K562 (cell line): Measurements from ENCODE around the gene PIK3CG. TPM values are rescaled to one million over a fixed set of nuclear protein-coding genes. Genes with fewer than 3 reads are reported as not detected.

ENCODE experiments used
- ATF7 ChIP-seq: fragments of 450-650 bp; IDR thresholded peaks from 2 replicates; pipeline ENCODE4 v1.7.1; 2014; ENCODE audit warnings: mild to moderate bottlenecking, moderate library complexity
- BHLHE40 ChIP-seq: IDR thresholded peaks from 2 replicates; pipeline ENCODE4 v1.6.1; 2011; ENCODE audit warnings: low read length, improper control_type of control experiment
- ERF ChIP-seq: fragments of 450-650 bp; formaldehyde crosslinking; IDR thresholded peaks from 2 replicates; pipeline ENCODE4 v1.4.0; 2020; ENCODE audit warnings: mild to moderate bottlenecking, mixed read lengths
- GABPA ChIP-seq: fragments of 200-800 bp; sonication (Bioruptor generic); conservative IDR thresholded peaks from 2 replicates; pipeline ENCODE4 v1.6.1; 2016; ENCODE audit warnings: low read depth, missing genetic modification characterization, missing compliant biosample characterization
- HMG20A ChIP-seq: fragments of 450-650 bp; formaldehyde crosslinking; conservative IDR thresholded peaks from 2 replicates; pipeline ENCODE4 v1.4.0; 2020; ENCODE audit warnings: mild to moderate bottlenecking, mixed read lengths
- LEF1 ChIP-seq: fragments of 450-650 bp; IDR thresholded peaks from 2 replicates; pipeline ENCODE4 v1.6.1; 2016; ENCODE audit warnings: mild to moderate bottlenecking
- NFE2L1 ChIP-seq: fragments of 450-650 bp; IDR thresholded peaks from 2 replicates; pipeline ENCODE4 v1.6.1; 2016; ENCODE audit warnings: missing genetic modification characterization, low read depth, mild to moderate bottlenecking, missing compliant biosample characterization, moderate library complexity, borderline replicate concordance
- TAF1 ChIP-seq: IDR thresholded peaks from 2 replicates; pipeline ENCODE4 v1.6.1; 2011; ENCODE audit warnings: mild to moderate bottlenecking, low read length, moderate library complexity; ENCODE audit not compliant: insufficient read depth, control insufficient read depth, severe bottlenecking; ENCODE audit errors: extremely low read depth
- ZBTB7A ChIP-seq: IDR thresholded peaks from 2 replicates; pipeline ENCODE4 v1.6.1; 2011; ENCODE audit warnings: low read depth, mild to moderate bottlenecking, low read length, moderate library complexity, borderline replicate concordance; ENCODE audit not compliant: control insufficient read depth
- ZNF212 ChIP-seq: fragments of 450-650 bp; formaldehyde crosslinking; IDR thresholded peaks from 2 replicates; pipeline ENCODE4 v1.4.0; 2020; ENCODE audit warnings: mild to moderate bottlenecking
- ZNF398 ChIP-seq: fragments of 250-450 bp; sonication (Bioruptor Pico); IDR thresholded peaks from 2 replicates; pipeline ENCODE4 v1.8.0; 2021; ENCODE audit warnings: moderate library complexity, mild to moderate bottlenecking, inconsistent platforms
- ZNF431 ChIP-seq: sonication (generic); formaldehyde crosslinking; IDR thresholded peaks from 2 replicates; pipeline ENCODE4 v1.8.0; 2022; ENCODE audit warnings: mild to moderate bottlenecking, missing genetic modification reagents
- ZNF668 ChIP-seq: fragments of 250-450 bp; sonication (Bioruptor Pico); IDR thresholded peaks from 2 replicates; pipeline ENCODE4 v1.8.0; 2022; ENCODE audit warnings: mild to moderate bottlenecking, inconsistent platforms
- ZSCAN32 ChIP-seq: fragments of 450-650 bp; formaldehyde crosslinking; IDR thresholded peaks from 2 replicates; pipeline ENCODE4 v1.4.0; 2020; ENCODE audit warnings: mild to moderate bottlenecking, moderate library complexity
- polyA plus RNA-seq, 8 experiments: library from polyadenylated mRNA; depleted of rRNA in 4 of 8; stranded (reverse) in 5 of 8; unstranded in 3 of 8; fragments of >200 nt; fragmentation: Nextera tagmentation in 2 of 8; fragmentation: Illumina TruSeq in 1 of 8; extraction: Ambion mirVana in 2 of 8; extraction: Trizol in 1 of 8; gene quantifications; 2 replicates each; pipeline versions ENCODE4 v1.2.1 to v1.2.3, GENCODE V29; 2011 to 2014; ENCODE audit warnings: inconsistent platforms in 1 of 8, missing spikeins in 1 of 8
- total RNA-seq, 7 experiments: library from RNA; depleted of rRNA in 6 of 7; stranded (reverse); fragments of >200 nt in 6 of 7; fragmentation: Illumina TruSeq in 2 of 7; extraction: Trizol in 2 of 7; gene quantifications; 2 replicates each; pipeline versions ENCODE4 v1.2.1 to v1.2.3, GENCODE V29; 2011 to 2021; ENCODE audit warnings: low replicate concordance in 1 of 7
- TF ChIP-seq, protein P1 (sequence below): fragments of 450-650 bp; IDR thresholded peaks from 2 replicates; pipeline ENCODE4 v1.6.1; 2018; ENCODE audit not compliant: partially characterized antibody
- TF ChIP-seq, protein P2 (sequence below): fragments of 250-450 bp; sonication (Bioruptor Pico); IDR thresholded peaks from 2 replicates; pipeline ENCODE4 v1.4.0; 2020; ENCODE audit warnings: mild to moderate bottlenecking, moderate library complexity, borderline replicate concordance
- TF ChIP-seq, protein P3 (sequence below), 2 experiments: IDR thresholded peaks; 2 replicates each; pipeline ENCODE4 v1.6.1; 2011; ENCODE audit warnings: borderline replicate concordance in 1 of 2, control low read depth in 1 of 2, low read depth in 1 of 2, low read length in 1 of 2, mild to moderate bottlenecking in 1 of 2, mixed read lengths in 1 of 2, moderate library complexity in 1 of 2; ENCODE audit not compliant: insufficient read depth in 1 of 2, insufficient read length in 1 of 2, poor library complexity in 1 of 2, severe bottlenecking in 1 of 2; ENCODE audit errors: extremely low read depth in 1 of 2

The PIK3CG gene
- total and polyA plus RNA-seq, 9 of the 15 experiments (the other 6 are each of a cell fraction or from before 2014, with no cell fraction given) = 5.3 to 42.5 (median 29.0) TPM

GRCh38 chr7:106862317-106863089 lies 2.6 kb upstream of the PIK3CG start (continued):
- no peak for TF ChIP-seq ZNF398
- TF ChIP-seq, protein P1, sequence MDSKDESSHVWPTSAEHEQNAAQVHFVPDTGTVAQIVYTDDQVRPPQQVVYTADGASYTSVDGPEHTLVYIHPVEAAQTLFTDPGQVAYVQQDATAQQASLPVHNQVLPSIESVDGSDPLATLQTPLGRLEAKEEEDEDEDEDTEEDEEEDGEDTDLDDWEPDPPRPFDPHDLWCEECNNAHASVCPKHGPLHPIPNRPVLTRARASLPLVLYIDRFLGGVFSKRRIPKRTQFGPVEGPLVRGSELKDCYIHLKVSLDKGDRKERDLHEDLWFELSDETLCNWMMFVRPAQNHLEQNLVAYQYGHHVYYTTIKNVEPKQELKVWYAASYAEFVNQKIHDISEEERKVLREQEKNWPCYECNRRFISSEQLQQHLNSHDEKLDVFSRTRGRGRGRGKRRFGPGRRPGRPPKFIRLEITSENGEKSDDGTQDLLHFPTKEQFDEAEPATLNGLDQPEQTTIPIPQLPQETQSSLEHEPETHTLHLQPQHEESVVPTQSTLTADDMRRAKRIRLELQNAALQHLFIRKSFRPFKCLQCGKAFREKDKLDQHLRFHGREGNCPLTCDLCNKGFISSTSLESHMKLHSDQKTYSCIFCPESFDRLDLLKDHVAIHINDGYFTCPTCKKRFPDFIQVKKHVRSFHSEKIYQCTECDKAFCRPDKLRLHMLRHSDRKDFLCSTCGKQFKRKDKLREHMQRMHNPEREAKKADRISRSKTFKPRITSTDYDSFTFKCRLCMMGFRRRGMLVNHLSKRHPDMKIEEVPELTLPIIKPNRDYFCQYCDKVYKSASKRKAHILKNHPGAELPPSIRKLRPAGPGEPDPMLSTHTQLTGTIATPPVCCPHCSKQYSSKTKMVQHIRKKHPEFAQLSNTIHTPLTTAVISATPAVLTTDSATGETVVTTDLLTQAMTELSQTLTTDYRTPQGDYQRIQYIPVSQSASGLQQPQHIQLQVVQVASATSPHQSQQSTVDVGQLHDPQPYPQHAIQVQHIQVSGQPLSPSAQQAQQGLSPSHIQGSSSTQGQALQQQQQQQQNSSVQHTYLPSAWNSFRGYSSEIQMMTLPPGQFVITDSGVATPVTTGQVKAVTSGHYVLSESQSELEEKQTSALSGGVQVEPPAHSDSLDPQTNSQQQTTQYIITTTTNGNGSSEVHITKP = no peak
- TF ChIP-seq ZSCAN32 (CRISPR knock-in tag) = no peak
- no peak for TF ChIP-seq BHLHE40
- TF ChIP-seq LEF1 = no peak
- TF ChIP-seq ATF7 = no peak; the same call in 1 of the 2 replicates
- no peak for TF ChIP-seq HMG20A (CRISPR knock-in tag)
- no peak for TF ChIP-seq TAF1
- TF ChIP-seq, protein P2, sequence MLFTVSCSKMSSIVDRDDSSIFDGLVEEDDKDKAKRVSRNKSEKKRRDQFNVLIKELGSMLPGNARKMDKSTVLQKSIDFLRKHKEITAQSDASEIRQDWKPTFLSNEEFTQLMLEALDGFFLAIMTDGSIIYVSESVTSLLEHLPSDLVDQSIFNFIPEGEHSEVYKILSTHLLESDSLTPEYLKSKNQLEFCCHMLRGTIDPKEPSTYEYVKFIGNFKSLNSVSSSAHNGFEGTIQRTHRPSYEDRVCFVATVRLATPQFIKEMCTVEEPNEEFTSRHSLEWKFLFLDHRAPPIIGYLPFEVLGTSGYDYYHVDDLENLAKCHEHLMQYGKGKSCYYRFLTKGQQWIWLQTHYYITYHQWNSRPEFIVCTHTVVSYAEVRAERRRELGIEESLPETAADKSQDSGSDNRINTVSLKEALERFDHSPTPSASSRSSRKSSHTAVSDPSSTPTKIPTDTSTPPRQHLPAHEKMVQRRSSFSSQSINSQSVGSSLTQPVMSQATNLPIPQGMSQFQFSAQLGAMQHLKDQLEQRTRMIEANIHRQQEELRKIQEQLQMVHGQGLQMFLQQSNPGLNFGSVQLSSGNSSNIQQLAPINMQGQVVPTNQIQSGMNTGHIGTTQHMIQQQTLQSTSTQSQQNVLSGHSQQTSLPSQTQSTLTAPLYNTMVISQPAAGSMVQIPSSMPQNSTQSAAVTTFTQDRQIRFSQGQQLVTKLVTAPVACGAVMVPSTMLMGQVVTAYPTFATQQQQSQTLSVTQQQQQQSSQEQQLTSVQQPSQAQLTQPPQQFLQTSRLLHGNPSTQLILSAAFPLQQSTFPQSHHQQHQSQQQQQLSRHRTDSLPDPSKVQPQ (CRISPR knock-in tag) = no peak
- no peak for TF ChIP-seq ERF
- TF ChIP-seq GABPA (tag) = no peak
- TF ChIP-seq ZNF668 (CRISPR knock-in tag) = no peak
- TF ChIP-seq NFE2L1 (tag) = no peak
- TF ChIP-seq, protein P3, sequence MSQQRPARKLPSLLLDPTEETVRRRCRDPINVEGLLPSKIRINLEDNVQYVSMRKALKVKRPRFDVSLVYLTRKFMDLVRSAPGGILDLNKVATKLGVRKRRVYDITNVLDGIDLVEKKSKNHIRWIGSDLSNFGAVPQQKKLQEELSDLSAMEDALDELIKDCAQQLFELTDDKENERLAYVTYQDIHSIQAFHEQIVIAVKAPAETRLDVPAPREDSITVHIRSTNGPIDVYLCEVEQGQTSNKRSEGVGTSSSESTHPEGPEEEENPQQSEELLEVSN (IDR thresholded peaks at IDR 0.05; ENCODE audit: borderline replicate concordance in 1 of 2, extremely low read depth in 1 of 2, insufficient read depth in 1 of 2, insufficient read length in 1 of 2, low read depth in 1 of 2, low read length in 1 of 2, poor library complexity in 1 of 2, severe bottlenecking in 1 of 2) = peak in 1 of 2 experiments; percentile 9
- TF ChIP-seq ZNF212 (CRISPR knock-in tag) = no peak
- TF ChIP-seq ZBTB7A = no peak
- TF ChIP-seq ZNF431 (CRISPR knock-in tag) = no peak
